HCT116 (cell line): ENCODE results near the gene PTS. TPM values are rescaled to one million over a fixed set of nuclear protein-coding genes. Genes with fewer than 3 reads are reported as not detected.

Experiments used
- ATAC-seq: fragments of 200-7000 bp; cut with Tn5 transposase; 2 replicates; pipeline ENCODE4 v1.9.1; 2020; ENCODE audit warnings: mild to moderate bottlenecking, moderate library complexity
- BruUV-seq: library from RNA; stranded (reverse); fragments of 400-500 nt; replicated peaks from 2 replicates; lab custom pipeline; 2021; lab: Mats Ljungman, UMichigan
- CTCF ChIA-PET: fragments of 300-600 bp; sonication (Branson Sonifier 250); formaldehyde crosslinking; loops from one replicate; lab custom pipeline; 2021; ENCODE audit warnings: antibody characterized with exemption; lab: Charles Lee
- POLR2A ChIA-PET: fragments of 300-600, 350-600 bp; sonication (Branson Sonifier 250); formaldehyde crosslinking; loops from one replicate; lab custom pipeline; 2021; ENCODE audit warnings: antibody characterized with exemption; lab: Charles Lee
- RAD21 ChIA-PET, 2 experiments: fragments of 300-600 bp; sonication (Branson Sonifier 250); formaldehyde crosslinking; loops; one replicate each; lab custom pipeline; 2023; ENCODE audit warnings: low total read pairs in 2 of 2; ENCODE audit not compliant: uncharacterized antibody in 2 of 2, unreplicated experiment in 2 of 2, low non-redundant PET in 1 of 2; lab: Charles Lee
- DNase-seq: peaks from one replicate; pipeline ENCODE4 v3.0.0-alpha.2; 2010; ENCODE audit warnings: low read depth, low spot score
- H2AFZ ChIP-seq: fragments of 200-600 bp; shearing (Covaris generic), sonication (generic); 2 replicates; pipeline ENCODE4 v1.6.1; 2017; ENCODE audit warnings: low read depth, mixed run types, mixed read lengths, antibody characterized with exemption, low read length; ENCODE audit not compliant: poor library complexity, severe bottlenecking
- H3K27ac ChIP-seq: 2 replicates; pipeline ENCODE4 v1.5.1; 2012; ENCODE audit warnings: low read depth, low read length
- H3K27me3 ChIP-seq: fragments of 200-600 bp; sonication (generic); 2 replicates; pipeline ENCODE4 v1.6.1; 2016; ENCODE audit warnings: mixed run types, low read length, mixed read lengths; ENCODE audit not compliant: insufficient read depth
- H3K36me3 ChIP-seq, 2 experiments: fragments of 200-500 bp in 1 of 2; fragments of 200-600 bp in 1 of 2; sonication (Bioruptor generic) in 1 of 2; sonication (generic) in 1 of 2; 2 replicates each; pipeline versions ENCODE4 v1.5.1 to v1.6.1; 2014 to 2016; ENCODE audit warnings: low read length in 2 of 2, inconsistent platforms in 1 of 2, mixed read lengths in 1 of 2, mixed run types in 1 of 2; ENCODE audit not compliant: insufficient read depth in 2 of 2, control insufficient read depth in 1 of 2
- H3K4me1 ChIP-seq, 2 experiments: fragments of 200-600 bp in 1 of 2; sonication (generic) in 1 of 2; 2 replicates each; pipeline versions ENCODE4 v1.5.1 to v1.6.1; 2012 to 2017; ENCODE audit warnings: low read length in 2 of 2, inconsistent platforms in 1 of 2, mild to moderate bottlenecking in 1 of 2, mixed read lengths in 1 of 2, mixed run types in 1 of 2, moderate library complexity in 1 of 2; ENCODE audit not compliant: insufficient read depth in 2 of 2, control insufficient read depth in 1 of 2
- H3K4me2 ChIP-seq: fragments of 200-600 bp; sonication (generic); 2 replicates; pipeline ENCODE4 v1.6.1; 2017; ENCODE audit warnings: mixed run types, low read length, mixed read lengths
- H3K4me3 ChIP-seq, 2 experiments: fragments of 200-600 bp in 1 of 2; sonication (generic) in 1 of 2; replicated peaks in 1 of 2; 2 replicates each; pipeline ENCODE4 v1.5.1; 2011 to 2016; ENCODE audit warnings: low read length in 2 of 2, control low read depth in 1 of 2, low read depth in 1 of 2, mild to moderate bottlenecking in 1 of 2, mixed read lengths in 1 of 2, mixed run types in 1 of 2
- H3K79me2 ChIP-seq: fragments of 200-600 bp; sonication (generic); 2 replicates; pipeline ENCODE4 v1.6.1; 2017; ENCODE audit warnings: mild to moderate bottlenecking, mixed run types, low read length, moderate library complexity, mixed read lengths; ENCODE audit not compliant: insufficient read depth
- H3K9ac ChIP-seq: fragments of 200-600 bp; sonication (generic); 2 replicates; pipeline ENCODE4 v1.6.1; 2016; ENCODE audit warnings: low read length, mixed read lengths
- H3K9me2 ChIP-seq: fragments of 200-600 bp; sonication (generic), shearing (Covaris generic); 2 replicates; pipeline ENCODE4 v1.6.1; 2017; ENCODE audit warnings: mixed run types, mild to moderate bottlenecking, moderate library complexity; ENCODE audit not compliant: insufficient read depth
- H3K9me3 ChIP-seq, 2 experiments: fragments of 200-500 bp in 1 of 2; fragments of 200-600 bp in 1 of 2; sonication (Bioruptor generic) in 1 of 2; sonication (generic) in 1 of 2; 2 replicates each; pipeline ENCODE4 v1.6.1; 2014 to 2017; ENCODE audit warnings: low read length in 2 of 2, mixed read lengths in 2 of 2, inconsistent platforms in 1 of 2, low read depth in 1 of 2, mild to moderate bottlenecking in 1 of 2, mixed run types in 1 of 2, moderate library complexity in 1 of 2; ENCODE audit not compliant: control insufficient read depth in 1 of 2, insufficient read depth in 1 of 2
- H4K20me1 ChIP-seq: fragments of 200-600 bp; sonication (generic), shearing (Covaris generic); 2 replicates; pipeline ENCODE4 v1.6.1; 2017; ENCODE audit warnings: mixed run types, mild to moderate bottlenecking, moderate library complexity; ENCODE audit not compliant: insufficient read depth
- CTCF ChIP-seq, 3 experiments: fragments of 200-600 bp in 1 of 3; sonication (generic) in 1 of 3; IDR thresholded peaks in 2 of 3; conservative IDR thresholded peaks in 1 of 3; 2 replicates each; pipeline ENCODE4 v1.5.1; 2012 to 2017; ENCODE audit warnings: low read depth in 2 of 3, low read length in 2 of 3, antibody characterized with exemption in 1 of 3, borderline replicate concordance in 1 of 3, control low read depth in 1 of 3, mild to moderate bottlenecking in 1 of 3, mixed read lengths in 1 of 3, mixed run types in 1 of 3, moderate library complexity in 1 of 3; ENCODE audit not compliant: insufficient read depth in 1 of 3
- EZH2 ChIP-seq: fragments of 200-600 bp; sonication (generic); IDR thresholded peaks from 2 replicates; pipeline ENCODE4 v1.6.1; 2017; ENCODE audit warnings: antibody characterized with exemption, mixed run types
- EZH2phosphoT487 ChIP-seq: fragments of 200-600 bp; IDR thresholded peaks from 2 replicates; pipeline ENCODE4 v1.6.1; 2018; ENCODE audit warnings: antibody characterized with exemption, borderline replicate concordance
- JUND ChIP-seq: IDR thresholded peaks from 2 replicates; pipeline ENCODE4 v1.6.1; 2012
- POLR2A ChIP-seq: IDR thresholded peaks from 2 replicates; pipeline ENCODE4 v1.7.0; 2011; ENCODE audit warnings: borderline replicate concordance; ENCODE audit not compliant: insufficient read depth, insufficient read length; ENCODE audit errors: extremely low read depth
- REST ChIP-seq: IDR thresholded peaks from 2 replicates; pipeline ENCODE4 v1.6.1; 2012; ENCODE audit warnings: low read depth
- SIN3A ChIP-seq: IDR thresholded peaks from 2 replicates; pipeline ENCODE4 v1.6.1; 2012; ENCODE audit warnings: low read depth
- SP1 ChIP-seq: IDR thresholded peaks from 2 replicates; pipeline ENCODE4 v1.6.1; 2012; ENCODE audit warnings: low read depth
- TCF7L2 ChIP-seq: IDR thresholded peaks from 2 replicates; pipeline ENCODE4 v1.7.0; 2011; ENCODE audit warnings: borderline replicate concordance, inconsistent platforms; ENCODE audit not compliant: insufficient read depth, insufficient read length; ENCODE audit errors: extremely low read depth
- YY1 ChIP-seq: IDR thresholded peaks from 2 replicates; pipeline ENCODE4 v1.6.1; 2011; ENCODE audit warnings: low read length, low read depth, moderate library complexity, mild to moderate bottlenecking; ENCODE audit not compliant: insufficient replicate concordance; ENCODE audit errors: extremely low read depth
- ZFX ChIP-seq: fragments of 450-650 bp; IDR thresholded peaks from 2 replicates; pipeline ENCODE4 v1.6.1; 2017
- intact Hi-C: fragments of 100-400 bp; cut with micrococcal nuclease; formaldehyde crosslinking; loops from 2 replicates; pipeline ENCODE4 v1.10.0; 2022
- total RNA-seq: library from RNA; stranded (reverse); gene quantifications from one replicate; pipeline ENCODE4 v1.2.1, GENCODE V29; 2021; ENCODE audit not compliant: unreplicated experiment

Gene PTS
- total RNA-seq, 1 experiment from 2014 or later: 45.7 TPM

GRCh38 chr11:112206071-112206470, 20.2 kb upstream of the PTS start:
- H3K9me3 ChIP-seq: no peaks in the 10 kb centered on the region
- no peak overlapping the region for H3K4me3 ChIP-seq
- H3K27me3 ChIP-seq: no peaks in the 10 kb centered on the region
- no peak overlapping the region for H3K27ac ChIP-seq
- no peaks in the 10 kb centered on the region for H3K79me2 ChIP-seq
- no peak overlapping the region for H2AFZ ChIP-seq
- RAD21 ChIA-PET: no interaction called here
- no peaks in the 10 kb centered on the region for H3K9me2 ChIP-seq
- BruUV-seq: no TSS peak
- CTCF ChIA-PET: no interaction called here
- no peak overlapping the region for H3K9ac ChIP-seq
- no peak overlapping the region for H3K4me2 ChIP-seq
- TF ChIP-seq CTCF (IDR thresholded peaks at IDR 0.05 in 2 of 3, conservative IDR thresholded peaks at IDR 0.05 in 1 of 3; ENCODE audit: borderline replicate concordance in 1 of 3, insufficient read depth in 1 of 3, low read depth in 2 of 3, low read length in 2 of 3): no peak
- TF ChIP-seq SIN3A: no peak
- H4K20me1 ChIP-seq: no peaks in the 10 kb centered on the region
- POLR2A ChIA-PET: no interaction called here
- ATAC-seq (no peak), DNase-seq (no peak)
- H3K4me1 ChIP-seq: peaks cover 2 to 8% of the 10 kb centered on the region in 2 experiments; a peak in 2 of 4 replicates
- intact Hi-C loops: no loop called here
- no peaks in the 10 kb centered on the region for H3K36me3 ChIP-seq

GRCh38 chr11:112210890-112211289, 15.3 kb upstream of the PTS start:
- Histone ChIP-seq H2AFZ (no peak overlapping the region), H4K20me1 (no peaks in the 10 kb centered on the region), H3K27me3 (no peaks in the 10 kb centered on the region), H3K4me2 (no peak overlapping the region), H3K79me2 (no peaks in the 10 kb centered on the region), H3K9ac (no peak overlapping the region)
- no peak for DNase-seq
- ChIA-PET POLR2A (no interaction called here), CTCF (no interaction called here)
- no peak for ATAC-seq
- no TSS peak for BruUV-seq
- intact Hi-C loops: no loop called here
- no peak for TF ChIP-seq EZH2
- TF ChIP-seq TCF7L2: no peak
- TF ChIP-seq EZH2phosphoT487: no peak
- no peak for TF ChIP-seq YY1
- TF ChIP-seq ZFX: no peak
- no peak for TF ChIP-seq POLR2A
- no peak for TF ChIP-seq REST
- TF ChIP-seq SP1: no peak
- TF ChIP-seq JUND: no peak
- TF ChIP-seq, all 23 proteins: peak for 0
- Histone ChIP-seq H3K4me3 (no peak overlapping the region), H3K9me3 (no peaks in the 10 kb centered on the region), H3K4me1 (peaks cover 2 to 8% of the 10 kb centered on the region in 2 experiments; a peak in 2 of 4 replicates), H3K9me2 (no peaks in the 10 kb centered on the region), H3K36me3 (no peaks in the 10 kb centered on the region), H3K27ac (no peak overlapping the region)
- RAD21 ChIA-PET: no interaction called here
